Neural cell (in vitro differentiated cells): Measurements from ENCODE around the gene COL13A1. TPM values are rescaled to one million over a fixed set of nuclear protein-coding genes. Genes with fewer than 3 reads are reported as not detected.

Experiments used
- H2AFZ ChIP-seq: fragments of 200-600, 300-800 bp; sonication (generic), shearing (Covaris generic); 2 replicates; pipeline ENCODE4 v1.6.0; 2014; ENCODE audit warnings: low read depth, mild to moderate bottlenecking, antibody characterized with exemption, low read length, moderate library complexity
- H3F3A ChIP-seq: fragments of 200-600 bp; shearing (Covaris generic); 2 replicates; pipeline ENCODE4 v1.6.1; 2016; ENCODE audit warnings: mild to moderate bottlenecking, moderate library complexity, mixed read lengths, antibody characterized with exemption, low read length; ENCODE audit not compliant: insufficient read depth, poor library complexity, severe bottlenecking
- H3K27ac ChIP-seq: fragments of 200-600, 300-800 bp; sonication (generic), shearing (Covaris generic); 2 replicates; pipeline ENCODE4 v1.5.1; 2014; ENCODE audit warnings: mild to moderate bottlenecking, low read length, moderate library complexity
- H3K27me3 ChIP-seq: fragments of 300-800, 200-600 bp; sonication (generic), shearing (Covaris generic); 2 replicates; pipeline ENCODE4 v1.6.0; 2014; ENCODE audit warnings: mild to moderate bottlenecking, low read depth, low read length, moderate library complexity; ENCODE audit not compliant: insufficient read depth
- H3K36me3 ChIP-seq: fragments of 300-800, 200-600 bp; sonication (generic), shearing (Covaris generic); 2 replicates; pipeline ENCODE4 v1.5.1; 2014; ENCODE audit warnings: mild to moderate bottlenecking, antibody characterized with exemption, low read length, moderate library complexity; ENCODE audit not compliant: insufficient read depth
- H3K4me2 ChIP-seq: fragments of 300-800, 200-600 bp; sonication (generic), shearing (Covaris generic); 2 replicates; pipeline ENCODE4 v1.6.0; 2014; ENCODE audit warnings: mild to moderate bottlenecking, low read length
- H3K4me3 ChIP-seq: fragments of 300-800, 200-600 bp; sonication (generic), shearing (Covaris generic); 2 replicates; pipeline ENCODE4 v1.5.1; 2014; ENCODE audit warnings: mild to moderate bottlenecking, low read length, moderate library complexity
- H3K79me2 ChIP-seq: fragments of 200-600 bp; shearing (Covaris generic); replicated peaks from 2 replicates; pipeline ENCODE4 v1.6.0; 2014; ENCODE audit warnings: mild to moderate bottlenecking, low read length, moderate library complexity; ENCODE audit not compliant: insufficient read depth
- H3K9ac ChIP-seq: fragments of 300-800, 200-600 bp; sonication (generic), shearing (Covaris generic); 2 replicates; pipeline ENCODE4 v1.6.1; 2016; ENCODE audit warnings: mild to moderate bottlenecking, low read length, mixed read lengths
- H3K9me2 ChIP-seq: fragments of 200-600 bp; shearing (Covaris generic); 2 replicates; pipeline ENCODE4 v1.6.1; 2016; ENCODE audit warnings: mild to moderate bottlenecking, low read length, mixed read lengths; ENCODE audit not compliant: insufficient read depth
- H3K9me3 ChIP-seq: fragments of 200-600, 300-800 bp; sonication (generic), shearing (Covaris generic); 2 replicates; pipeline ENCODE4 v1.6.1; 2016; ENCODE audit warnings: mild to moderate bottlenecking, mixed run types, low read length, moderate library complexity, mixed read lengths
- H4K20me1 ChIP-seq: fragments of 200-600 bp; shearing (Covaris generic); 2 replicates; pipeline ENCODE4 v1.6.1; 2016; ENCODE audit warnings: mild to moderate bottlenecking, mixed run types; ENCODE audit not compliant: insufficient read depth
- EP300 ChIP-seq: fragments of 450-650 bp; conservative IDR thresholded peaks from 2 replicates; pipeline ENCODE4 v1.6.1; 2014; ENCODE audit warnings: antibody characterized with exemption, mild to moderate bottlenecking, moderate library complexity; ENCODE audit not compliant: poor library complexity, severe bottlenecking
- EZH2 ChIP-seq: fragments of 200-600, 300-800 bp; shearing (Covaris generic), sonication (generic); IDR thresholded peaks from 2 replicates; pipeline ENCODE4 v1.6.1; 2014; ENCODE audit warnings: antibody characterized with exemption, low read length, borderline replicate concordance, mild to moderate bottlenecking; ENCODE audit not compliant: insufficient read depth, poor library complexity, severe bottlenecking
- MXI1 ChIP-seq: fragments of 450-650 bp; conservative IDR thresholded peaks from 2 replicates; pipeline ENCODE4 v1.6.1; 2014; ENCODE audit warnings: antibody characterized with exemption, mild to moderate bottlenecking; ENCODE audit not compliant: poor library complexity, severe bottlenecking
- POLR2AphosphoS5 ChIP-seq: IDR thresholded peaks from 2 replicates; pipeline ENCODE4 v1.6.1; 2012
- RAD21 ChIP-seq: fragments of 450-650 bp; conservative IDR thresholded peaks from 2 replicates; pipeline ENCODE4 v1.6.1; 2014; ENCODE audit warnings: antibody characterized with exemption, mild to moderate bottlenecking, moderate library complexity
- SMC3 ChIP-seq: fragments of 450-650 bp; conservative IDR thresholded peaks from 2 replicates; pipeline ENCODE4 v1.6.1; 2014; ENCODE audit warnings: antibody characterized with exemption, mild to moderate bottlenecking, moderate library complexity; ENCODE audit not compliant: poor library complexity
- TAF1 ChIP-seq: IDR thresholded peaks from 2 replicates; pipeline ENCODE4 v1.6.1; 2012; ENCODE audit warnings: low read depth
- polyA plus RNA-seq: library from polyadenylated mRNA; depleted of rRNA; stranded (reverse); fragments of >200 nt; gene quantifications from 2 replicates; pipeline ENCODE4 v1.2.3, GENCODE V29; 2014
- TF ChIP-seq, protein P1 (sequence below): fragments of 450-650 bp; IDR thresholded peaks from 2 replicates; pipeline ENCODE4 v1.5.1; 2014; ENCODE audit warnings: antibody characterized with exemption, mild to moderate bottlenecking, moderate library complexity; ENCODE audit not compliant: poor library complexity, severe bottlenecking
- TF ChIP-seq, protein P2 (sequence below): IDR thresholded peaks from 2 replicates; pipeline ENCODE4 v1.6.1; 2012; ENCODE audit warnings: borderline replicate concordance

COL13A1 gene
- polyA plus RNA-seq, 1 donor from 2014 or later, result 4.7 TPM

DNA sequence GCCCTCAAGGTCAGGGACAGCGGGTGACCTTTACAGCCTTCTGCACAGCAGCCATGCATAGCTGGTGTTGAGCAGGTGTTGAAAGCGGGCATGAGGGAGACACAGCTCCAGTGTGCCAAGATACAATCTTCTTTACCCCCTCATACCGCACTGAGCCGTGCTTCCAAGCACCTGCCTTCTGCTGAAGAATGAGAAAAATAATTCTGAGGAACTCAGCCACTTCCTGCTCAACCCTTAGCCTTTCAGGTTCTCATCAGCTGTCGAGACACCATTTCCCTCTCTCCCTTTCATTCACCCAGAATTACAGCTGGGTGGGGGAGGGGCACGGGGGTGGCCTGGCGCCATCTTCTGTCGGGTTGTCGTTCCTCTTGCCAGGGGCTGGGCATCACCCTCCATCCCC, 58.6 kb downstream of the COL13A1 start:
- H3K27me3 ChIP-seq, result no peaks in the 10 kb centered on the region
- no peak overlapping the region for H3K4me2 ChIP-seq
- TF ChIP-seq EZH2 (no peak), TAF1 (no peak), EP300 (no peak), SMC3 (no peak), RAD21 (no peak), MXI1 (no peak), POLR2AphosphoS5 (no peak)
- TF ChIP-seq, protein P1, sequence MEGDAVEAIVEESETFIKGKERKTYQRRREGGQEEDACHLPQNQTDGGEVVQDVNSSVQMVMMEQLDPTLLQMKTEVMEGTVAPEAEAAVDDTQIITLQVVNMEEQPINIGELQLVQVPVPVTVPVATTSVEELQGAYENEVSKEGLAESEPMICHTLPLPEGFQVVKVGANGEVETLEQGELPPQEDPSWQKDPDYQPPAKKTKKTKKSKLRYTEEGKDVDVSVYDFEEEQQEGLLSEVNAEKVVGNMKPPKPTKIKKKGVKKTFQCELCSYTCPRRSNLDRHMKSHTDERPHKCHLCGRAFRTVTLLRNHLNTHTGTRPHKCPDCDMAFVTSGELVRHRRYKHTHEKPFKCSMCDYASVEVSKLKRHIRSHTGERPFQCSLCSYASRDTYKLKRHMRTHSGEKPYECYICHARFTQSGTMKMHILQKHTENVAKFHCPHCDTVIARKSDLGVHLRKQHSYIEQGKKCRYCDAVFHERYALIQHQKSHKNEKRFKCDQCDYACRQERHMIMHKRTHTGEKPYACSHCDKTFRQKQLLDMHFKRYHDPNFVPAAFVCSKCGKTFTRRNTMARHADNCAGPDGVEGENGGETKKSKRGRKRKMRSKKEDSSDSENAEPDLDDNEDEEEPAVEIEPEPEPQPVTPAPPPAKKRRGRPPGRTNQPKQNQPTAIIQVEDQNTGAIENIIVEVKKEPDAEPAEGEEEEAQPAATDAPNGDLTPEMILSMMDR, result no peak
- TF ChIP-seq, protein P2, sequence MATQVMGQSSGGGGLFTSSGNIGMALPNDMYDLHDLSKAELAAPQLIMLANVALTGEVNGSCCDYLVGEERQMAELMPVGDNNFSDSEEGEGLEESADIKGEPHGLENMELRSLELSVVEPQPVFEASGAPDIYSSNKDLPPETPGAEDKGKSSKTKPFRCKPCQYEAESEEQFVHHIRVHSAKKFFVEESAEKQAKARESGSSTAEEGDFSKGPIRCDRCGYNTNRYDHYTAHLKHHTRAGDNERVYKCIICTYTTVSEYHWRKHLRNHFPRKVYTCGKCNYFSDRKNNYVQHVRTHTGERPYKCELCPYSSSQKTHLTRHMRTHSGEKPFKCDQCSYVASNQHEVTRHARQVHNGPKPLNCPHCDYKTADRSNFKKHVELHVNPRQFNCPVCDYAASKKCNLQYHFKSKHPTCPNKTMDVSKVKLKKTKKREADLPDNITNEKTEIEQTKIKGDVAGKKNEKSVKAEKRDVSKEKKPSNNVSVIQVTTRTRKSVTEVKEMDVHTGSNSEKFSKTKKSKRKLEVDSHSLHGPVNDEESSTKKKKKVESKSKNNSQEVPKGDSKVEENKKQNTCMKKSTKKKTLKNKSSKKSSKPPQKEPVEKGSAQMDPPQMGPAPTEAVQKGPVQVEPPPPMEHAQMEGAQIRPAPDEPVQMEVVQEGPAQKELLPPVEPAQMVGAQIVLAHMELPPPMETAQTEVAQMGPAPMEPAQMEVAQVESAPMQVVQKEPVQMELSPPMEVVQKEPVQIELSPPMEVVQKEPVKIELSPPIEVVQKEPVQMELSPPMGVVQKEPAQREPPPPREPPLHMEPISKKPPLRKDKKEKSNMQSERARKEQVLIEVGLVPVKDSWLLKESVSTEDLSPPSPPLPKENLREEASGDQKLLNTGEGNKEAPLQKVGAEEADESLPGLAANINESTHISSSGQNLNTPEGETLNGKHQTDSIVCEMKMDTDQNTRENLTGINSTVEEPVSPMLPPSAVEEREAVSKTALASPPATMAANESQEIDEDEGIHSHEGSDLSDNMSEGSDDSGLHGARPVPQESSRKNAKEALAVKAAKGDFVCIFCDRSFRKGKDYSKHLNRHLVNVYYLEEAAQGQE, result no peak
- no peaks in the 10 kb centered on the region for H4K20me1 ChIP-seq
- H3F3A ChIP-seq, result no peaks in the 10 kb centered on the region
- no peak overlapping the region for H3K9ac ChIP-seq
- no peaks in the 10 kb centered on the region for H3K36me3 ChIP-seq
- no peak overlapping the region for H2AFZ ChIP-seq
- H3K4me3 ChIP-seq, result no peak overlapping the region
- H3K27ac ChIP-seq, result no peak overlapping the region
- no peaks in the 10 kb centered on the region for H3K9me2 ChIP-seq
- H3K79me2 ChIP-seq, result no peaks in the 10 kb centered on the region
- H3K9me3 ChIP-seq, result no peaks in the 10 kb centered on the region

DNA sequence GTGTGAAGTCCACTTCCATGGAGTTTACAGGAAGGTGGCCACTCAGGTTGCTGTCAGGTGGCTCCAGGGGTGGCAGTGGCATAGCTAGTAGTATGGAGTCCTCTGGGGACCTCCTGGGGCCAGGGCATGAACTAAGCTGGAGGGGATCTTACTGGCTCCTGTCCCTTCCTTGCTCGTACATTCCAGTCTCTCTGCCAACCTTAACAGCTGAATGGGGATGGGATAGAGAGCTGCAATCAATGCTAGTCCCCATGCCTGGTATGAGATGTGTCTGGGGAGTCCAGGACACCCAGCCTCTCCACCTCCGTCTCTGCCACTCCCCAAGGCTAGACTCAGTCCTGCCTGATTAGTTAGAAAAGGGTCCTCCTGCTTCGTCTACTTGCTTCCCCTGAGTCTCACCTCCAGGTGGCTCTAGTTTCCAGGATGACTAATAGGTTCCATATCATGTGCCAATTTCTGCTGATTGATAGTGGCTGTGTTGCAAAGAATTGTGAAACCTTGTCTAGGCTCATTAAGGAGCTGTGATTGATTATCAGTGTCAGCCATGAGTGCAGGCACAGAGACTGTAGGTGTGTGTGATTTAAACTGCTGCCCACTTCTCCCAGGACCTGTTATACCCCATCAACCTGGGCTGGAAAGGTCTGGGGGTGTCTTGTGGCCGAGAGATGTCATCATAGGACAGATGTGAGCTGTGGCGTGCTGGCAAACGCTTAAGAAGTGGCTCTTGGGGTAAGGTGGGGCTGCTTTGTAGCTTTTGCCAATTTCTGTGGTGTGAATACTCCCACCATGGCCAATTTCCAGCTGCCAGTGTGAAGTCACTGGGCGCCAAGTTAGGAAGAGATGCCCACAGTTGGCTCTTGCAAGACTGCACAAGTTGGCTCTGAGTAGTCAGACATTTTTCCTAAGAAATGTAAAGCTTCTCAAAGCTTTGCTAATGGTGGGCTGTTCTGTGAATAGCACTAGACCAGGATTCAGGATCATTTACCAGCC, 59.8 kb downstream of the COL13A1 start:
- Histone ChIP-seq H3F3A (no peaks in the 10 kb centered on the region), H3K4me2 (no peak overlapping the region)

More for the DNA sequence above, 59.8 kb downstream of the COL13A1 start:
- H3K27me3 ChIP-seq, result no peaks in the 10 kb centered on the region
- H2AFZ ChIP-seq, result no peak overlapping the region
- no peaks in the 10 kb centered on the region for H3K36me3 ChIP-seq
- H3K9ac ChIP-seq, result no peak overlapping the region
- no peak overlapping the region for H3K27ac ChIP-seq
- no peaks in the 10 kb centered on the region for H3K79me2 ChIP-seq
- H3K9me3 ChIP-seq, result no peaks in the 10 kb centered on the region
- H3K9me2 ChIP-seq, result no peaks in the 10 kb centered on the region
- H4K20me1 ChIP-seq, result no peaks in the 10 kb centered on the region
- no peak overlapping the region for H3K4me3 ChIP-seq
- no peak for TF ChIP-seq TAF1
- no peak for TF ChIP-seq EZH2
- TF ChIP-seq SMC3, result peak; percentile 47
- no peak for TF ChIP-seq MXI1
- no peak for TF ChIP-seq POLR2AphosphoS5
- TF ChIP-seq, protein P2, result no peak
- no peak for TF ChIP-seq EP300
- TF ChIP-seq, protein P1, result peak; percentile 56
- TF ChIP-seq RAD21, result peak; percentile 49
